Thymus (tissue), 11 donors: ENCODE results near the gene PAX7. TPM values are rescaled to one million over a fixed set of nuclear protein-coding genes. Genes with fewer than 3 reads are reported as not detected.

Source experiments
- DNase-seq, 9 donors: peaks; one replicate each; pipeline ENCODE4 v3.0.0-alpha.2; 2013; ENCODE audit warnings: low spot score in 9 of 9, low read depth in 6 of 9, missing footprints in 1 of 9
- H3K27ac ChIP-seq, 2 donors: one replicate each; pipeline ENCODE4 v1.5.1; 2013; ENCODE audit warnings: control low read depth in 1 of 2, low read depth in 1 of 2, low read length in 1 of 2, mild to moderate bottlenecking in 1 of 2, moderate library complexity in 1 of 2
- H3K27me3 ChIP-seq, 2 donors: one replicate each; pipeline ENCODE4 v1.5.1; 2013; ENCODE audit warnings: low read length in 1 of 2; ENCODE audit not compliant: control insufficient read depth in 2 of 2, insufficient read depth in 1 of 2
- H3K36me3 ChIP-seq, 2 donors: one replicate each; pipeline ENCODE4 v1.5.1; 2013; ENCODE audit warnings: low read length in 1 of 2, mild to moderate bottlenecking in 1 of 2, moderate library complexity in 1 of 2; ENCODE audit not compliant: control insufficient read depth in 2 of 2, insufficient read depth in 2 of 2
- H3K4me1 ChIP-seq, 2 donors: one replicate each; pipeline ENCODE4 v1.5.1; 2013; ENCODE audit warnings: low read length in 2 of 2; ENCODE audit not compliant: control insufficient read depth in 2 of 2, insufficient read depth in 2 of 2
- H3K4me3 ChIP-seq, 2 donors: one replicate each; pipeline ENCODE4 v1.5.1; 2013; ENCODE audit warnings: low read length in 2 of 2, control low read depth in 1 of 2, mild to moderate bottlenecking in 1 of 2
- H3K9me3 ChIP-seq, 2 donors: one replicate each; pipeline ENCODE4 v1.5.1; 2013; ENCODE audit warnings: low read length in 1 of 2, mild to moderate bottlenecking in 1 of 2; ENCODE audit not compliant: control insufficient read depth in 2 of 2, insufficient read depth in 1 of 2
- WGBS: extraction: QIAGEN DNeasy Blood & Tissue Kit; methylation state at CpG from one replicate; pipeline ENCODE4 v1.1.7; 2013; 5-methylcytosine and 5-hydroxymethylcytosine counted together
- polyA plus RNA-seq: library from polyadenylated mRNA; stranded (reverse); fragments of 200-250 nt; gene quantifications from one replicate; pipeline ENCODE4 v1.2.3, GENCODE V29; 2013
- total RNA-seq: library from RNA; stranded (reverse); fragments of 120-200 nt; gene quantifications from one replicate; pipeline ENCODE4 v1.2.4, GENCODE V29; 2013
- donor health status: healthy.

PAX7 gene
- total and polyA plus RNA-seq, 2 donors = 0.05 to 0.11 TPM

DNA sequence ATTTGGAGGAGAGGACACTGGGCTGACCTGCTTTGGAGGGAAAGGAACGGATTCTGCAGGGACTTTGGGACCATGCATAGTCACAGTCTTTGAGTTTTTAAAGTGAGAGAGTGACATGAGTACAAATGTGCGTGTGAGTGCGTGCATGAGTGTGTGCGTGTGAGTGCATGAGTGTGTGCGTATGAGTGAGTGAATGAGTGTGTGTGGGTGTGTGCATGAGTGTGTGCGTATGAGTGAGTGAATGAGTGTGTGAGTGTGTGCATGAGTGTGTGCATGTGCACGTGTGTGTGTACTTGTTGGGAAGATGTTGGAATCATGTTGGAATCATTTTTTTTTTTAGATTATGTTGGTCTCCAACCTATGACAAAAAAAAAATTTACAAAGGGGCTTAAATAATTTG lies 70.5 kb downstream of the PAX7 start:
- DNase-seq = no peak
- Histone ChIP-seq H3K36me3 (no peaks in the 10 kb centered on the region), H3K27me3 (peaks cover 2 to 65% of the 10 kb centered on the region in 2 donors), H3K4me3 (no peak overlapping the region), H3K4me1 (no peaks in the 10 kb centered on the region), H3K9me3 (no peaks in the 10 kb centered on the region), H3K27ac (no peak overlapping the region)
- 93% methylated on average over 7 of the region's 7 CpGs for WGBS

DNA sequence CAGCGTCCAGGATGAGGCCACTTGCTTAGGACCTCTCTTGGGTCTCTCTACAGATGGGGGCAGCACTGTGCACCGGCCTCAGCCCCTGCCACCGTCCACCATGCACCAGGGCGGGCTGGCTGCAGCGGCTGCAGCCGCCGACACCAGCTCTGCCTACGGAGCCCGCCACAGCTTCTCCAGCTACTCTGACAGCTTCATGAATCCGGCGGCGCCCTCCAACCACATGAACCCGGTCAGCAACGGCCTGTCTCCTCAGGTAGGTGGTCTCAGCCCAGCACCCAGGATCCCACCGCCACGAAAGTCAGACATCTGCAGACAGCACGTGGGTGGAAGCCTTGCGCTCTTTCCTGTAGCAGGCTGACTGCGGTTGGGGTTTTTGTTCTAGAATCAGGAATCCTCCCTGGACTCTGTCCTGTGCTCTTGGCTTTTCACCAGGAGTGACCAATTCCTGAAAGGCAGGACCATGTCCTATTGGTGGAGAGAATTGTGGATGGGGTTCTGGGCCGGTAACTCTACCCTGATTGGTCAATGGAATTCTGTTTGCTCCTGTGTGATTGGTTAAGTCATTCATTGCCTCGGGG lies 72.5 kb downstream of the PAX7 start:
- Histone ChIP-seq H3K4me1 (no peaks in the 10 kb centered on the region), H3K9me3 (no peaks in the 10 kb centered on the region), H3K27me3 (peaks cover 2 to 61% of the 10 kb centered on the region in 2 donors), H3K27ac (no peak overlapping the region), H3K4me3 (no peak overlapping the region), H3K36me3 (no peaks in the 10 kb centered on the region)
- no peak for DNase-seq
- WGBS = 58% methylated on average over 21 of the region's 21 CpGs

DNA sequence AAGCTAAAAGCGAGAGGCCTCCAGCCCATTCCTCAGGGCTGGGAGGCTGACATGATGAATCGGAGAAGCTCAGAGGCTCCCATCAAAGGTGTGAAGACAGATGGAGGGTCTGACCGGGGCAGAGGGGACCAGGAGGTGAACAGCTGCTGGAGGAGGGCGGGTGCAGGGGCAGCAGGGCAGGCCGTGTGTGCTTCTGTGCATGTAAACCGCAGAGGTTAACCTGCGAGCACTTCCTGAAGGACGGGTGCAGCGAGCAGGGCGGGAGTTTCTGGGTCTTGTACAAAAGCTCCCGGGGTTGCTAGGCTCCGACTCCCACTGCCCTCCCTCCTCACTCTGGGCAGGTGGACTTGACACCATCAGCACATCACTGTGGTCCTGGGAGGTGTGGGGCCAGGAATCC lies 75.2 kb downstream of the PAX7 start:
- no peaks in the 10 kb centered on the region for H3K4me1 ChIP-seq
- H3K4me3 ChIP-seq = no peak overlapping the region
- no peak for DNase-seq
- peaks cover 0 to 46% of the 10 kb centered on the region in 2 donors for H3K27me3 ChIP-seq
- H3K9me3 ChIP-seq = no peaks in the 10 kb centered on the region
- H3K36me3 ChIP-seq = no peaks in the 10 kb centered on the region
- 30% methylated on average over 12 of the region's 12 CpGs for WGBS
- H3K27ac ChIP-seq = no peak overlapping the region

DNA sequence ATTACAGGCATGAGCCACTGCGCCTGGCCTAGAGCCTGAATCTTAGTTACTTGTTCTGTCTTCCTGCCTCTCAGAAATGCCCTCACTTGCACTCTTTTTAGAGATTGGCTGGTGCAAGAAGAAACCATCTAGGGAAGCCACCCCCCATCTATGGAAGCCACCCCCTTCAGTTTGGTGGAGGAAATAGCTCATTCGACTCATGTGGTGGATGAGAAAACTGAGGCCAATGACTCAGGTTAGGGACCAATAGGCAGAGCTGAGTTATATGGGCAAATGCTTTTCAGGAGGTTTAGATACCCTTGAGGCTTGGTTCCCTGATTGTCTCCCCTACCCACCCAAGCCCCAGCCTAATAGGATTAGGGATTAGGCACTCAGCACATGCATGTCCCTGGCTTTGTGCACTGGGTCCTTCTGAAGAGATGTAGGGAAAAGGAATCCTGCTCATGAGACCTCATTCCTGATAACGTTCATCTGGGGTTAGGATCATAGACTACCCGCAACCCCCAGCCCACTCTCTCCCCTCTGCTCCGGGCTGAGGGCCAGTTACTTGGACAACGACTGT lies 77.1 kb downstream of the PAX7 start:
- peaks cover 2 to 51% of the 10 kb centered on the region in 2 donors for H3K27me3 ChIP-seq
- no peaks in the 10 kb centered on the region for H3K9me3 ChIP-seq
- WGBS = 78% methylated on average over 6 of the region's 6 CpGs

DNA sequence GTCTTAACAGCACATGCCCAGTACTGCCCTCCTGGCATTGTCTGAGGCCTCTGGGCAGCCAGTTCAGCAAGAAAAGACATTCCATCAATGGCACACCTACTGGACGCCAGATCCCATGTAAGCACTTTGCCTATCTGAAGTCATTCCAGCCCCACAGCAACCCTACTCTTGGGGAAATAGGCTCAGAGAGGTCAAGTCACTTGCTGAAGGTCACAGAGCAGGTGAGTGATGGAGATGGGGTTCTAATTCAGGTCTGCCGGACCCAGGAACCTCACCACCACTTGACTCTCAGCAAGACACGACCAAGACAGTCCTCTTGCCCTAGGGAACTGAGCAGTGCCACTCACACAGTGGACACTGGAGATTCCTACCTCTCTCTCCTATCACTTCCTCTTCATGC lies 79.4 kb downstream of the PAX7 start:
- H3K36me3 ChIP-seq = no peaks in the 10 kb centered on the region
- peaks cover 12 to 48% of the 10 kb centered on the region in 2 donors for H3K27me3 ChIP-seq
- H3K9me3 ChIP-seq = no peaks in the 10 kb centered on the region
- no peak overlapping the region for H3K27ac ChIP-seq
- H3K4me1 ChIP-seq = no peaks in the 10 kb centered on the region
- 82% methylated on average over 3 of the region's 3 CpGs for WGBS
- no peak for DNase-seq
- no peak overlapping the region for H3K4me3 ChIP-seq

More for the DNA sequence above, 77.1 kb downstream of the PAX7 start:
- Histone ChIP-seq H3K4me3 (no peak overlapping the region), H3K36me3 (no peaks in the 10 kb centered on the region), H3K4me1 (no peaks in the 10 kb centered on the region), H3K27ac (no peak overlapping the region)
- DNase-seq = no peak

DNA sequence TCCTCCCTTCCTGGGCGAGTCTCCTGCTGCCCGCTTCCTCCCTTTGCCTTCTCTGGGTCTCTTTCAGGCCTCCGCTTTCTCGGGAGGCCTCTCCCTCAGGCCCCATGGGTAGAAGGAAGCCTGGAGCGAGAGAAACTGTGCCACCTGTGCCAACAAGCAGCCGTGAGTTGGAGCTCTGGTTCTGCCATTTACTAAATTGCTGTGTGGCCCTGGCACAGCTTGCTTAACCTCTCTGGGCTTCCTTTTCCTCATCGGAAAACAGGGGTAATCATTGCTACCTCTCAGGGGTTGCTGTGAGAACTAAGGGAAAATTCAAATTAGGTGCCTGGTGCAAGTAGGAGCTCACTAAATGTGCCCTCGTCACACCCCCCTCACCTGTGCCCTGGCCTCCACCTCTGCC lies 80.4 kb downstream of the PAX7 start:
- no peak overlapping the region for H3K27ac ChIP-seq
- no peaks in the 10 kb centered on the region for H3K9me3 ChIP-seq
- WGBS = 74% methylated on average over 8 of the region's 8 CpGs
- H3K27me3 ChIP-seq = peaks cover 22 to 47% of the 10 kb centered on the region in 2 donors
- no peaks in the 10 kb centered on the region for H3K36me3 ChIP-seq
- DNase-seq = no peak
- H3K4me3 ChIP-seq = no peak overlapping the region
- no peaks in the 10 kb centered on the region for H3K4me1 ChIP-seq

DNA sequence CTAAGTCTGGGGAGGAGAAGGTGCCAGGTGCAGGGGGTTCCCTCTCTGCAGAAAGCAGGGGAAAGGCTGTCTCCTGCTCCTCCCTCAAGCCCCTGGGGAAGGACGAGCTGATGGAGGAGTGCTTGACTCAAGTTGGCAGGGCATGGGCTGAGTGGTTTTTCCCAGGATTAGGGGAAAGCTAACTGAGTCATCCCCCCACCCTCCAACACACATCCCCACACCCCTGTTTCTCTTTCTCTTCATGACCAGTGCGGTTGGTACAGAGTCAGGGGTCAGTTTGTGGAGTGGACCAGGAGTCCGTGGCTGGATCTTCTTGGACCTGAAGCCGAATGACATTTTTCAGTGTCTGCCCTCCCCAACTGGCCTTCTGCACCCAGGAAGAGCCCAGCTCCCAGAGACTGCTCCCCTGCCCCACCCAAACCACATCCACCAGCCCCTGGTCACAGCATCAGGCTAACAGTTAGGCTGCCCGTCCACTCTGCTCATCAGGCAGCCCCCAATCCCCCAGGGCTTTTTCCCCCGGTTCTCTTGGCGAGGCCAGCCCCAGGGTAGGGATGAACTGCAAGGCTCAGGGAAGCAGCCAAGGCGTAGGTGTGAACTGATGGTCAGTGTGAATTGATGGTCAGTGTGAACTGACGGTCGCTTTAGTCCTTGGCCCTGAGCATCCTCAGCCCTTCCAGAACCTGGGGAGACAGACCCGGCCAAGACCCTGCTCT lies 81.0 kb downstream of the PAX7 start:
- H3K36me3 ChIP-seq = no peaks in the 10 kb centered on the region
- WGBS = 85% methylated on average over 11 of the region's 11 CpGs
- H3K4me3 ChIP-seq = no peak overlapping the region
- H3K27me3 ChIP-seq = peaks cover 26 to 50% of the 10 kb centered on the region in 2 donors
- no peak overlapping the region for H3K27ac ChIP-seq
- H3K4me1 ChIP-seq = no peaks in the 10 kb centered on the region
- H3K9me3 ChIP-seq = no peaks in the 10 kb centered on the region
- DNase-seq = no peak

DNA sequence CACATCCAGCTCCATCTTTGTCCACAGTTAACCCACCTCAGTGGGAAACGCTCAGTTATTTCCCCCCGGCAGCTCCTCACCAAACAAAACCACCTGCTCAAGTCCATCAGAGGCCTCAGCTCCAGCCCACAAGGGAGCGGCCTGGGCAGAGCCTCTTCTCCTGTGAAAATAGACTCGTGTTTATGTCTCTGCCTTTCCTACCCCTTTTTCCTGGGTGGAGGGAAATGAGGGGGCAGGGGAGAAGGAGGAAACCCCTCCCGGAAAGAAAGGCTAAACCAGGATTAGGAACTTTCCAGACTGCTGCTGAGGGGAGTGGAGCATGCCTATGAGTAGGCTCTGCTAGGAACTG lies 81.6 kb downstream of the PAX7 start:
- Histone ChIP-seq H3K27me3 (peaks cover 31 to 54% of the 10 kb centered on the region in 2 donors), H3K4me3 (no peak overlapping the region), H3K9me3 (no peaks in the 10 kb centered on the region)

DNA sequence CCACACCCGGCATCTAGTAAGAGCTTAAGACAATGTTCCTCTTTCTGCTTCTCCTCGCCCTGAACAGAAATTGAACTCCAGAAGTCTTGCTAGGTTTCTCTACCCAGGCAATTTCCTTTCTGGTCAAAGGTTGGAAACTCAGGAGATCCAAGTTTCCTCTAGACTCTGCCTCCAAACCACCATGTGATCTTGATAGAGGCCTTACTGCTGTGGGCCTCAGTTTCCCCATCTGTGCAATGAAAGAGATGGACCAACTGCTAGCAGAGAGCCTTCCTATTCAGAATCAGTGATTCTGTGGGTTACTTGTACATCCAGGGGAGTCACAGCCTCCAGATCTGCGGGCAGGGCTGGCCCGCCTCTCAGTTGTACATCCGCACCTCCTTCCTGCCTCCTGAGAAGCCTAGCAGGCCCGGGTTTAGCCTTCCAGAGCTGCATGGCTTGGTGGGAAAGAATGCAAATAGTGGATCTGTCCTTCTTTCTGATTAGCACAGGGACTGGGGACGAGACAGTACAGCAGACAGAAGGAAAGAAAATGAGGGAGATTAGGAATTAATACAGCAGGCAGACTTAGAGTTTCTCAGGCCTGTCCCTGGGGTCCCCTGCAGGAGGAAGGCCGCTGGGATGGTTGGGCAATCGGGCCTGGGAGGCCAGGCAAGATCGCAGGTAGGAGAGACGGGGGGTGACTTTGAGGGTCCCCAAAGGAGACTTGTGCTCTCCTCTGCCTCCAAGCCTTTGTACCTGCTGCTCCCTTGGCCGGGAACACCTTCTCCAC lies 83.9 kb downstream of the PAX7 start:
- Histone ChIP-seq H3K4me1 (no peaks in the 10 kb centered on the region), H3K36me3 (no peaks in the 10 kb centered on the region), H3K9me3 (no peaks in the 10 kb centered on the region), H3K27ac (no peak overlapping the region), H3K27me3 (peaks cover 48 to 75% of the 10 kb centered on the region in 2 donors), H3K4me3 (no peak overlapping the region)
- 75% methylated on average over 12 of the region's 12 CpGs for WGBS
- no peak for DNase-seq

More for the DNA sequence above, 81.6 kb downstream of the PAX7 start:
- no peaks in the 10 kb centered on the region for H3K36me3 ChIP-seq
- no peaks in the 10 kb centered on the region for H3K4me1 ChIP-seq
- H3K27ac ChIP-seq = no peak overlapping the region
- no peak for DNase-seq
- WGBS = 75% methylated on average over 5 of the region's 5 CpGs
